T-helper 1 cell treated with Interleukin-12 subunit alpha and Interleukin-12 subunit beta and Interleukin-4 antibody, amounts not matched to agents 30 μg/mL and 1 μg/mL, for 36 hours (primary cell): ENCODE results near the gene DVL1.

Source experiments
- H3K27ac Mint-ChIP-seq: one replicate; pipeline ENCODE4 v1.8.0; 2021; ENCODE audit warnings: mild to moderate bottlenecking, mixed read lengths
- H3K27me3 Mint-ChIP-seq: one replicate; pipeline ENCODE4 v1.8.0; 2021; ENCODE audit warnings: low read depth, mixed read lengths
- H3K36me3 Mint-ChIP-seq: one replicate; pipeline ENCODE4 v1.8.0; 2021; ENCODE audit warnings: low read depth, mixed read lengths
- H3K4me1 Mint-ChIP-seq: one replicate; pipeline ENCODE4 v1.8.0; 2021; ENCODE audit warnings: low read depth, mixed read lengths
- H3K4me3 Mint-ChIP-seq: one replicate; pipeline ENCODE4 v1.8.0; 2021; ENCODE audit warnings: mild to moderate bottlenecking, moderate library complexity, mixed read lengths
- H3K9me3 Mint-ChIP-seq: one replicate; pipeline ENCODE4 v1.8.0; 2021; ENCODE audit warnings: mixed read lengths

DVL1 gene

DNA sequence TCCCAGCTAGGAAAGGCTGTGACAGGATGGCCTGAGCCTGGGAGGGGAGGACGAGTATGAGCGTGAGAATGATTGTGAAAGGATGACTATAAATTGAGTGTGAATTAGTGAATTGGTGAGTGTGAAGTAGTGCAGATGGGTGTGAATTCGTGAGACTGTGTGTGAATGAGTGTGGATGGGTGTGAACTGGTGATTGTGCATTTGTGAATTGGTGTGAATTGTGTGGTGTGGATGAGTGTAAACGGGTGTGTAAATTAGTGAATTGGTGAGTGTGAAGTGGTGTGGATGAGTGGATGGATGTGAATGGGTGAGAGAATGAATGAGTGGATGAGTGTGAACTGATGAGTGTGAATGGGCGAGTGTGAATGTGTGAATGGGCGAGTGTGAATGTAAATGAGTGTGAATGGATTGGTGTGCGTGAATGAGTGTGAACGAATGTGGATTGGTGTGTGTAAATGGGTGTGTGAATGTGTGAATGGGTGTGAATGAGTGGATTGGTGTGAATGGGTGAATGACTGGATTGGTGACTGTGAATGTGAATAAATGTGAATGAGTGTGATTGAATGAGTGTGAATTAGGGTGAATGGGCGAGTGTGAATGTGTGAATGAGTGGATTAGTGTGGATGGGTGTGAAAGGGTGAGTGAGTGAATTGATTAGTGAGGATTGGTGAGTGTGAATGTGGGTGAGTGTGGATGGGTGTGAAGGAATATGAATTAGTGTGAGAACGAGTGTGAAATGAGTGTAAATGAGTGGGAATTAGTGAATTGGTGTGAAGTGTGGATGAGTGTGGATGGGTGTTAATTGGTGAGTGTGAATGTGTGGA, 16.9 kb upstream of the DVL1 start:
- peaks cover 5% of the 10 kb centered on the region for H3K27me3 Mint-ChIP-seq
- H3K4me3 Mint-ChIP-seq = no peak overlapping the region
- H3K27ac Mint-ChIP-seq = no peak overlapping the region
- H3K4me1 Mint-ChIP-seq = no peaks in the 10 kb centered on the region
- no peaks in the 10 kb centered on the region for H3K36me3 Mint-ChIP-seq
- H3K9me3 Mint-ChIP-seq = no peaks in the 10 kb centered on the region

DNA sequence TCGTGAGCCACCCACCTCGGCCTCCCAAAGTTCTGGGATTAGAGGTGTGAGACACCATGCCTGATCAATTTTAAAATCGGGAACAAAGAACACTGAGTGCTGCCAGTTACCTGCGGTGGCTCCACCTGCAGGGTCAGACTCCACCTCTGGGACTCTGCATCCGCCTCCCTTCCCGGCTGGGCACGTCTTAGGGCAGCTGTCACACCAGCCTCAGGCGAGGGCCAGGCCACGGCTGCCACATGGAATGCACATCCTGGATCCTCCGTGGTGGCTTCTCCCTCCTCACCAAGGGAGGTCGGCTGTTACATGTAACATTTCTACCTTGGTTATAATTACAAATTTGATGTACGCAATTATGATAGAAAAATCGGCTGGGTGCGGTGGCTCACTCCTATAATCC, 15.0 kb upstream of the DVL1 start:
- Mint-ChIP-seq H3K27me3 (peaks cover 8% of the 10 kb centered on the region), H3K4me1 (peaks cover 4% of the 10 kb centered on the region), H3K36me3 (no peaks in the 10 kb centered on the region), H3K9me3 (no peaks in the 10 kb centered on the region), H3K4me3 (no peak overlapping the region), H3K27ac (no peak overlapping the region)

DNA sequence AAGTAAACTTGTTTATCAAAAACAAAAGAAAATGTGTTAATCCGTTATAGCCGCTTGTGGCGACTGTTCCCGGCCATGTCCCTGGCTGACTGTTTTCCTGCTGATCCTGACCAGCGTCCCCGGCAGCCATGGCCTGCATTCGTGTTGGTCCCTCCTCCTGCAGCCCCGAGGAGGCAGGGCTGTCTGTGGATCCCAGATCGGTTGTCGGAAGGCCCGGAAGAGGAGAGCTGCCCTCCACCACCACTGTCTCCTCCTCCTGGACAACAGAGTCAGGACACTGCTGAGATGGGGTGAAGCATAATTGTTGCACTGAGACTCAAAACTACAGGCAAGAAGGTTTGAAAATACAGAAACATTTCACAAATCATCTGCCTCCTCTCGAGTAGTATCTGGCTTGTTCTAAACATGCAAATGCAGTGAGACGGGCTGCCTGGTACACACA, 12.8 kb upstream of the DVL1 start:
- no peak overlapping the region for H3K27ac Mint-ChIP-seq
- peaks cover 10% of the 10 kb centered on the region for H3K27me3 Mint-ChIP-seq
- no peaks in the 10 kb centered on the region for H3K9me3 Mint-ChIP-seq

DNA sequence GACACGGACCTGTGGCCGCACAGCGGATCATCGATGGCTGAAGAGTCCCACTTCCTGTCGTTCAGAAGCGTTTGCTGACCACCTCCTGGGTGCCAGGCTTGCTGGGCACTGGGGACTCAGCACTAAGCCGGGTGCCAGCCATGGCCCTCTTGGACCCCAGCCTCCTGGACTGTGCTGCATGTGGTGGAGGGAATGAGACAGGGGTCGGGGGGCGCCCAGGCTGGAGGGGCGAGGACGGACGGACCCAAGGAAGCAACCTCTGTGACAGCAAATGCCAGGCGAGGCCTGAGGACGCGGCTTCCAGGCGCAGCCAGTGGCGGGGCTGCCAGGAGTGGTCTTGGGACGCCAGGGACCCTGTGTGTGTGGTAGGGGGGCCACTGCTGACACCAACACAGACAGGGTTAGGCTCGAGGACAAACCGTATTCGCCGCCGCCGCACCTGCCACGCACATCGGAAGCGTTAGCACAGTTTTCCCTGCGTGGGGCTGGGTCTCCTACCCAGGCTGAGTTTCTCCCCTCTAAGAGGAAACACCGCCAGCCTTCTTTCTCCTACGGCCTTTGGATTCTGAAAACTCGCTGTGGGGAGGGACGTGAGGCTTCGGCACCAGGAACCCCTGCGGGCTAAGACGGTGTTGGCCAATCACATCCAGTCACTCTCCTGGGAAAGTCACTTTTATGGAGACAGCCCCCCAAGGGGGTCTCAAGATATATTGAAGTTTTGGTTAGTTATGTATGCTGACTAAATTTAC, 12.2 kb upstream of the DVL1 start:
- H3K36me3 Mint-ChIP-seq = no peaks in the 10 kb centered on the region
- H3K4me1 Mint-ChIP-seq = peaks cover 6% of the 10 kb centered on the region
- H3K9me3 Mint-ChIP-seq = no peaks in the 10 kb centered on the region
- no peak overlapping the region for H3K27ac Mint-ChIP-seq
- peaks cover 10% of the 10 kb centered on the region for H3K27me3 Mint-ChIP-seq
- H3K4me3 Mint-ChIP-seq = no peak overlapping the region

More for the DNA sequence above, 12.8 kb upstream of the DVL1 start:
- Mint-ChIP-seq H3K4me1 (peaks cover 6% of the 10 kb centered on the region), H3K36me3 (no peaks in the 10 kb centered on the region), H3K4me3 (no peak overlapping the region)

DNA sequence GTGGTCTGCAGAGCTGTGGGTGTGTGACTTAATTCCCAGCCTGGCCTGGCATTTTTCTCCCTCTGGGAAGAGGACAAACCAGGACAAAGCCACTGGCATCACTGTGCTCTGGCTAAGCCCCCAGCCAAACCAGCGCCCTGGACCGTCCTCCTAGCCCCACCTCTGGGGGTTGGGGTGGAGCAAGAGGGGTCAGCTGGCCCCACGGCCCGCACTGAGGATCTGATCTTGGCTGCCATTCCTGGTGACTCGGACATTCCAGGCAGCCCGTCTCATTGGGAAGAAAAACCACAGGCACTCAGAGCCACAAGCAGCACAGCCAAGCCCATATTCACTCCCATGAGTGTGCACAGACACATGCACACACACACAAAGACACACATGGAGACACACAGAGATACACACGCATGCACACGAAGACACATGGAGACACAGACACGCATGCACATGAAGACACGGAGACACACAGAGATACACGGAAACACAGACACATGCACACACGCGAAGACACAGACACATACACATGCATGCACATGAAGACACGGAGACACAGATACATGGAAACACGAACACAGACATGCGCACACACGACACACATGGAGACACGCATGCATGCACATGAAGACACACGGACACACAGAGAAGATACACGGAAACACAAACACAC, 11.4 kb upstream of the DVL1 start:
- H3K27ac Mint-ChIP-seq = no peak overlapping the region
- no peaks in the 10 kb centered on the region for H3K36me3 Mint-ChIP-seq
- no peak overlapping the region for H3K4me3 Mint-ChIP-seq
- no peaks in the 10 kb centered on the region for H3K9me3 Mint-ChIP-seq
- peaks cover 6% of the 10 kb centered on the region for H3K4me1 Mint-ChIP-seq
- peaks cover 10% of the 10 kb centered on the region for H3K27me3 Mint-ChIP-seq

DNA sequence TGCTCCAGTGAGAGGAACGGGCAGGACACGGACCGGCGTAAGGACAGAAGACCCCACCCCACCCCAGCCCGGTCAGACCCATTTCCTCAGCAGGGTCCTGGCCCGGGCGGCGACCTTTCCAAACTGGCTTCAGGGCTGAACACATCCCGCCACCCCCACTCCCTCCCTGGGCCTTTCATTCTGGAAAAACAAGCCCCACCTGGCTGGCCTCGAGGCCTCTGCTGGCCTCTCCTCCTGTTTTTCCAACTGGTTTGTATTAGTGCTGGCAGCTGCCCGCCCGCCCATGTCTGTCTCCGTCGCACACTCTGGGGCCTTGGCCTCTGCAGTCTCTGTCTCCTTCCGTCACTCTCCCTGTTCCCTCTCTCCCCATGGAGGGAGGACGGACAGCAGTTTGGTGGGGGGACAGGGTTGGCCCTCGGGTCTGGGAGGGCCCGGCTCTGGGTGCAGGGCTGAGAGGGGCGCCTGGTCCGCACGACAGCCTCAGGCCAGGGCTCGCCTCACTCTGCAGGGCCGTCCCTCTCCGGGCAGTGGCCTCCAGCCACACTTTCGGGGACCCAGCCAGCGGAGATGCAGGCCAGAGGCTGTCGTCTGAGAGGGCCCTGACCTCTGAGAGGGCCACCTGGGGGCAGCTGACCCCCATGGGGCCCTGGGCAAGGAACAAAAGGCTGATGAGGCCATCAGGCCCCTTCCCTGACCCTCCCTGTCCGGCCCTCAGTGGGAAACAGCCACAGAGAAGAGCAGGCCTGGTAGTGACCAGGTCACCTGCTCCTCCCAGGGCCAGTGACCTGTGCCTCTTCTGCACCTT, 10.6 kb upstream of the DVL1 start:
- Mint-ChIP-seq H3K27ac (peak overlapping the region; percentile 15), H3K36me3 (no peaks in the 10 kb centered on the region), H3K4me1 (peaks cover 6% of the 10 kb centered on the region), H3K9me3 (no peaks in the 10 kb centered on the region), H3K27me3 (peaks cover 10% of the 10 kb centered on the region), H3K4me3 (no peak overlapping the region)

DNA sequence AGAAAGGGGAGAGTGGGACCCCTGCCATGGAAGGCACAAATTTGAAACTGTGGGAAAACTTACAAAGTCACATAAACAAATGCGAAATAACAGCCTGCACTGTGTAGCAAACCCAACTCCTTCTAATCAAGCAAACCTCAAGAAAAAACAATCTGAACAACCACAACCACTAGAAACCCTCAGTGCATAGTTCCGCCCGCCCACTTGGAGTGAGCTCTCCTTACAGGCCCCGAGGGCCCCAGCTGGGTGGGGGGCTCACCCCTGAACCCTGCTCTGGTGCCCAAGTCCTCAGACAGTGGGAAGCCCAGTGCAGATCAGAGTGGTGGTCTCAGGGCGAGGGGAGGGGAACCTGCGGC, 10.1 kb upstream of the DVL1 start:
- Mint-ChIP-seq H3K4me3 (no peak overlapping the region), H3K27me3 (peaks cover 12% of the 10 kb centered on the region), H3K36me3 (no peaks in the 10 kb centered on the region), H3K27ac (no peak overlapping the region), H3K4me1 (peaks cover 6% of the 10 kb centered on the region), H3K9me3 (no peaks in the 10 kb centered on the region)

DNA sequence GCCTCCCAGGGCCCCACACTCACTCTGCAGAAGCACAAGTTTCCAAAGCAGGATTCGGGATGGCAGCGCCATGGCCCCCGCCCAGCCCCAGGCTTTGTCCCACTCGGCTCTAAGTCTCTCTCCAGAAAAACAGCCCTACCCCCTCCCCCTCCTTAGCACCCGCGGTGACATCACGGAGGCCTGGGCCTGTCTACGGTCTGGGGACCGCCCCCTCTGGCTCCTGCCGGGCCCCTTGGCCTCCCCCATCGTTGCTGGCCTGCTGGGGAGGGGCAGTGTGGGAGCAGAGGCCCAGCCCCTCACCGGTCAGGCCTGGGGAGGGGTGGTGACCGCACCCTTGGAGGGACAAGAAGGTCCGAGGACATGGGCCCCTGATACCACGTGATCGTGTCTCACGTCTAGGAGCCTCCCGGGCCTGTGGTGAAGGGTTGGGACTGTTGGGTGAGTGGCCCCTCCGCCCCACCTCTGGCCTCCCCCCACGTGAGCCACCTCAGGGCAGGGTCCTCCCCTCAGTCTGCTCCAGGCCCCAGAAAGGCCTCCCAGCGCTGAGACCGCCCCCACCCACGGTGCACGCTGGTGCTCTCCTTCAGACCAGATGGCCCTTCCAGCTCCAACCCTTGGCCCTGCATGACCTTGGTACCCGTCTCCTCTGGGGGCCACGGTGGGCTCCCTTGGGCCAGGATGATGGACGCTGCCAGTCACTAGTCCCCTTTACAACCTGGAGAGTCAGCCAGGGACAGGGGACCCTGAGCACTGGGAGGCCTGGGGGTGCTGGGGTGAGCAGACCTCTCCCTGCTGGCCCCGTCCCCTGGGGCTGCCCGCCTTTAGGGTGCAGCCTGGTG, 9.4 kb upstream of the DVL1 start, which contains the start of gene MXRA8:
Gene MXRA8, minus strand, starts transcription at position 123 of the 839 bp plus-strand sequence. Its CDS starts 51 bp downstream, at position 72.
- Mint-ChIP-seq H3K27me3 (peaks cover 18% of the 10 kb centered on the region), H3K9me3 (no peaks in the 10 kb centered on the region), H3K27ac (no peak within 1 kb of the TSS), H3K36me3 (no peaks in the 10 kb centered on the region), H3K4me3 (no peak within 1 kb of the TSS), H3K4me1 (peaks cover 6% of the 10 kb centered on the region)

DNA sequence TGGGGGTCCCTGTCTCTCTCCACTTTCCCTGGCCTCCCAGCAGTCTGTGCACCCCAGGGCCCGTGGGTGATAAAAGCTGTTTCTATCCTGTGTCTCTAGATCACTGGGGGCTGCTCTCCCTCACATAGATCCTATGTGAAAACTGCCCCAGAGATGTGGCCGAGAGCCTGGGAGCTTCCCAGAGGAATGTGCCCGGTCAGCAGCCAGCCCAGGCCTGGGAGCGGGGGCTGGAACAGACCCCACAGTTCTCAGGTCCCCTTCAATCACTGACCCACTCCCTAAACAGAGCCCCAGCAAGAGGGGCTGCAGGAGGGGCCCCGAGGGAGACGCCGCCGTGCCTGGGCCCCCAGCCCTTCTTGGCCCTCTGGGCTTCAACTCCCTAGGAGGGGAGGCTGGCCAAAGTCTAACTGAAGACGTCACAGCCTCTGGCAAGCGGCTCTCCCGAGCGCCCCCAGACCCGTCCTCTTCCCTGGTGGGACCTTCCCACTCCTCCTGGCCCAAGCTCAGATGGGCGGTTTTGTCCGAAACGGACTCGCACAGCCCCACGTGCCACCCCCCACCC, 8.7 kb upstream of the DVL1 start:
- H3K4me1 Mint-ChIP-seq = peaks cover 6% of the 10 kb centered on the region
- H3K4me3 Mint-ChIP-seq = no peak overlapping the region
- peaks cover 24% of the 10 kb centered on the region for H3K27me3 Mint-ChIP-seq
- H3K27ac Mint-ChIP-seq = no peak overlapping the region
- no peaks in the 10 kb centered on the region for H3K9me3 Mint-ChIP-seq
- no peaks in the 10 kb centered on the region for H3K36me3 Mint-ChIP-seq

DNA sequence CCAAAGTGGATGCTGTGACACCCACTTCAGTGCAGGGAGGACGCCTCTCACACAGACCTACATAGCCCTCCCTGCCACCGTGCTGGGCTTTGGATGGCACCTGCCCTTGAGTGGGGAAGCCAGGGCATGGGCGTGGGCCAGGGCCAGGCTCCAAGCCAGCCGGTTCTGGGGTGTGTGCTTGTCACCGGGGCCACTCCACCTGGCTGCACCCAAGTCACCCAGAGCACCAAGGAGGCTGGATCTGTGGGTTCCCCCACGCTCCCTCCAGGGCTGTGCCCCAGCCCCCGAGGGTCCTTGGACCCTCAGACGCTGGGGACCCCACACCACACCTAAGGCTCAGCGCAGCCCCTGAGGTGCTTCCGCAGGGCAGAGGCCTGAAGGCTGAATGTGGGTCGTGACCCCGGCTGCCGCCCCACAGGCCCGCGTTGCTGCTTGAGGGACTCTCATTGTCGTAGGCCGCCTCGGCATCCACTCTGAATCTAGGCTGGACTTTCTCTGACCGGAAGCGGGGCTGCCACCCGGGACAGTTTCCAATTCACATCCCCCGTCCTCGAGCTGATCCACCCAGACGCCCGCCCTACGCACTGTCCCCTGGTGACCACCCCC, 7.7 kb upstream of the DVL1 start:
- Mint-ChIP-seq H3K27ac (no peak overlapping the region), H3K4me3 (no peak overlapping the region), H3K9me3 (no peaks in the 10 kb centered on the region)

DNA sequence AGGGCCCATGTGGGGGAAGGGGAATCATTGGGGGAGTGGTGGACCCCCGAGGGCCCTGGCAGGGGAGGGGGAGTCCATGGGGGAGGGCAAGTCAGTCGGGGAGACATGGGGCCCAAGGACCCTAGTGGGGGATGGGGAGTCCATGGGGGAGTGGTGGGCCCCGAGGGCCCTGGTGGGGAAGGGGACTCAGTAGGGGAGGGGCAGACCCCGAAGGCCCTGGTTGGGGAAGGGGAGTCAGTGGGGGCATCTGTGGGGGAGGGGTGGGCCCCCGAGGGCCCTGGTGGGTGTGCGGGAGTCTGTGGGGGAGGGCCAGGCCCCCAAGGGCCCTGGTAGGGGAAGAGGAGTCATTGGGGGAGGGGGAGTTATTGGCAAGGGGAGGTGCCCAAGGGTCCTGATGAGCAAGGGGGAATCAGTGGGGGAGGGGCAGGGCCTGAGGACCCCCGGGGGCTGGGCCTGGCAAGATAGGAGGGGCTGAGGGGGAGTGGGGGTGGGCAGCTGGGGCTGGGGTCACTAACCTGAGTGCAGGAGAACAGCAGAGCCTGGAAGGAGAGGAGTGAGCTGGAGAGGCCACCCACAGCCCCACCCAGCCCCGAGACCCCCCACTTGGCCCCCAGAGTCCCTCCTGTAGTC, 7.1 kb upstream of the DVL1 start:
- Mint-ChIP-seq H3K4me3 (no peak overlapping the region), H3K4me1 (peaks cover 11% of the 10 kb centered on the region), H3K27ac (no peak overlapping the region), H3K9me3 (no peaks in the 10 kb centered on the region), H3K27me3 (peaks cover 28% of the 10 kb centered on the region), H3K36me3 (no peaks in the 10 kb centered on the region)

More for the DNA sequence above, 7.7 kb upstream of the DVL1 start:
- peaks cover 11% of the 10 kb centered on the region for H3K4me1 Mint-ChIP-seq
- peaks cover 30% of the 10 kb centered on the region for H3K27me3 Mint-ChIP-seq
- no peaks in the 10 kb centered on the region for H3K36me3 Mint-ChIP-seq

DNA sequence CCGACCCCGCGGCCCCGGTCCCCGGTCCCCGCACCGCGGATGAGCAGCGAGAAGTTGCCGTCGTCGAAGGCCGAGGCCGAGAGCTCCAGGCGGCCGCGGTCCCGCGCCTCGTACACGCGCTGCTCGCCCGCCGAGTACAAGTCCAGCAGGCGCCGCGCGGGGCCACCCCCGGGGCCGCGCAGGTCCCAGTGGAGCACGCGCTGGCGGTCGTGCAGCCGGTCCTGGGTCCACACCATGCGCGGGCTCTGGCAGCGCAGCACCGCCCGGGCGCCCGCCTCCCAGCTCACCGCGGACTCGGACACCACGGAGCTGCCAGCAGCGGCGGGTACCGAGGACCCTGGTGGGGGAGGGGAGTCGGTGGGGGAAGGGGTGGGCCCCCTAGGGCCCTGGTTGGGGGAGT, 6.2 kb upstream of the DVL1 start:
- H3K9me3 Mint-ChIP-seq = no peaks in the 10 kb centered on the region
- peaks cover 28% of the 10 kb centered on the region for H3K27me3 Mint-ChIP-seq
- no peak overlapping the region for H3K4me3 Mint-ChIP-seq
- H3K27ac Mint-ChIP-seq = no peak overlapping the region
- H3K4me1 Mint-ChIP-seq = peaks cover 9% of the 10 kb centered on the region
- H3K36me3 Mint-ChIP-seq = no peaks in the 10 kb centered on the region
